Measurements from ENCODE around the gene IFT122. TPM values are rescaled to one million over a fixed set of nuclear protein-coding genes. Genes with fewer than 3 reads are reported as not detected.
A peak's percentile ranks its signal among the peaks of the same experiment; 100 is the strongest.

The IFT122 gene
- total RNA-seq, 1 donor: 21.4 TPM

- H3K4me3 ChIP-seq (ENCODE audit: low read depth, low read length): no peak overlapping the region
- DNase-seq (ENCODE audit: low read depth): no peak
- TF ChIP-seq CTCF (IDR thresholded peaks at IDR 0.05; ENCODE audit: insufficient read depth, low read length): no peak
Observed at GRCh38 chr3:129424185-129424841, 15.7 kb upstream of the IFT122 start.

GRCh38 chr3:129425213-129425612 lies 14.8 kb upstream of the IFT122 start:
- DNase-seq (ENCODE audit: low read depth): no peak
- no peak overlapping the region for H3K4me3 ChIP-seq (ENCODE audit: low read depth, low read length)
- no peak for TF ChIP-seq CTCF (IDR thresholded peaks at IDR 0.05; ENCODE audit: insufficient read depth, low read length)

- H3K4me3 ChIP-seq (ENCODE audit: low read depth, low read length): no peak overlapping the region
- no peak for TF ChIP-seq CTCF (IDR thresholded peaks at IDR 0.05; ENCODE audit: insufficient read depth, low read length)
- DNase-seq (ENCODE audit: low read depth): no peak
Observed at GRCh38 chr3:129425619-129426018, 14.4 kb upstream of the IFT122 start.

- no peak for TF ChIP-seq CTCF (IDR thresholded peaks at IDR 0.05; ENCODE audit: insufficient read depth, low read length)
- peak overlapping the region; percentile 86 for H3K4me3 ChIP-seq (ENCODE audit: low read depth, low read length)
- DNase-seq (ENCODE audit: low read depth): no peak
Observed at GRCh38 chr3:129428007-129428375, 12.0 kb upstream of the IFT122 start.

GRCh38 chr3:129428376-129429079 lies 11.5 kb upstream of the IFT122 start, which contains the start of gene EFCAB12:
Gene EFCAB12 (minus strand): TSS chr3:129428636. CDS start chr3:129428488, 148 bp downstream.
- H3K4me3 ChIP-seq (ENCODE audit: low read depth, low read length): peak within 1 kb of the TSS; percentile 86
- peak; percentile 91 for DNase-seq (ENCODE audit: low read depth)
- no peak for TF ChIP-seq CTCF (IDR thresholded peaks at IDR 0.05; ENCODE audit: insufficient read depth, low read length)

- no peak for TF ChIP-seq CTCF (IDR thresholded peaks at IDR 0.05; ENCODE audit: insufficient read depth, low read length)
- DNase-seq (ENCODE audit: low read depth): no peak
- no peak overlapping the region for H3K4me3 ChIP-seq (ENCODE audit: low read depth, low read length)
Observed at GRCh38 chr3:129429080-129429451, 11.0 kb upstream of the IFT122 start.

Measured in fibroblast of the aortic adventitia (primary cell).